ENCODE data around the gene SPATS2L.

GRCh38 chr2:200296118-200296517 is 10.4 kb upstream of the SPATS2L start:
- no peak for TF ChIP-seq POLR2AphosphoS5 (IDR thresholded peaks at IDR 0.05)
- no peak for TF ChIP-seq POLR2A (IDR thresholded peaks at IDR 0.05)
